GM12873 (cell line): ENCODE data around the gene ZNF22.

Experiments used
- TF ChIP-seq, protein P1 (sequence below): IDR thresholded peaks from 2 replicates; pipeline ENCODE4 v1.5.1; 2012; ENCODE audit warnings: low read depth, mild to moderate bottlenecking, moderate library complexity, low read length, control low read depth; ENCODE audit not compliant: insufficient read depth; ENCODE audit errors: missing control alignments

Gene ZNF22

DNA sequence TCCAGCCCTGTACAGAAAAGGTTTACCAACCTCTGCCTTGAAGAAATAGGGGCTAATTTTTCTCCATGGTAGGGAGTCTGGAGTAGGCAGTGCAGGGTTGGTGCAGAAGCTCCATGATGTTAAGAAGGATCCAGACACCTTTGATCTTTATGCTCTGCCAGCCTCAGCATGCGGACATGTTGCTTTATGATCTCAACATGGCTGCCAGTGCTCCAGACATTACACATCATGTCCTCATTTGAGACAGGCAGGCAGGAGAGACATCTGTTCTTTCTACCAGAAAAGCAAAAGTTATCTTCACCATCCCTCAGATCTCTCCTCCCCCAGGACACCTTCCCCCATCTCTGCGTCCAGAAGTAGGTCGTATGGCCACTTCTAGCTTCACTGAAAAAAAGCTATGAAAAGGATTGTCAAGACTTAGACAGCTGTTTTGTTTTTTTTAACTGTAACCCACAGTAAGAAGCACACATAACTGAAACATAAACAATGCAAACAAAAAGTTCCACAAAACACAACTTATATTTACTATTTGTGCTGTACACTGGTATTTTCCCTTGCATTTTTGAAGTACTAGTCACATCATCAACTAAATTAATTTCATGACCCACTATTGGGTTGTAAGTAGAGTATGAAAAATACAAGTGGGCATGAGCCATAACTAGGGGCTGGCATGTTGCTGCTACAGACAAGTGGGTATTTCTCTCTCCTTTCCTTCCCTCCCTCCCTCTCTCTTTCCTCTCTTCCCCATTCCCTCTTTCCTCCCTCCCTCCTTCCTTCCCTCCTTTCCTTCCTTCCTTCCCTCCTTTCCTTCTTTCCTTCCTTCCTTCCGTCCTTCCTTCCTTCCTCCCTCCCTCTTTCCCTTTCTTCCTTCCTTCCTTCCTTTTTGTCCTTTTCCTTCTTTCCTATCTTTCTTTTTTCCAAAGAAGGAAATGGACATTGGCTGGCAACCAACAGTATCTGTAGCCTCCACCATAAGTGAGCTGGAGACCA is 43.7 kb upstream of the ZNF22 start:
- TF ChIP-seq, protein P1, sequence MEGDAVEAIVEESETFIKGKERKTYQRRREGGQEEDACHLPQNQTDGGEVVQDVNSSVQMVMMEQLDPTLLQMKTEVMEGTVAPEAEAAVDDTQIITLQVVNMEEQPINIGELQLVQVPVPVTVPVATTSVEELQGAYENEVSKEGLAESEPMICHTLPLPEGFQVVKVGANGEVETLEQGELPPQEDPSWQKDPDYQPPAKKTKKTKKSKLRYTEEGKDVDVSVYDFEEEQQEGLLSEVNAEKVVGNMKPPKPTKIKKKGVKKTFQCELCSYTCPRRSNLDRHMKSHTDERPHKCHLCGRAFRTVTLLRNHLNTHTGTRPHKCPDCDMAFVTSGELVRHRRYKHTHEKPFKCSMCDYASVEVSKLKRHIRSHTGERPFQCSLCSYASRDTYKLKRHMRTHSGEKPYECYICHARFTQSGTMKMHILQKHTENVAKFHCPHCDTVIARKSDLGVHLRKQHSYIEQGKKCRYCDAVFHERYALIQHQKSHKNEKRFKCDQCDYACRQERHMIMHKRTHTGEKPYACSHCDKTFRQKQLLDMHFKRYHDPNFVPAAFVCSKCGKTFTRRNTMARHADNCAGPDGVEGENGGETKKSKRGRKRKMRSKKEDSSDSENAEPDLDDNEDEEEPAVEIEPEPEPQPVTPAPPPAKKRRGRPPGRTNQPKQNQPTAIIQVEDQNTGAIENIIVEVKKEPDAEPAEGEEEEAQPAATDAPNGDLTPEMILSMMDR = no peak

DNA sequence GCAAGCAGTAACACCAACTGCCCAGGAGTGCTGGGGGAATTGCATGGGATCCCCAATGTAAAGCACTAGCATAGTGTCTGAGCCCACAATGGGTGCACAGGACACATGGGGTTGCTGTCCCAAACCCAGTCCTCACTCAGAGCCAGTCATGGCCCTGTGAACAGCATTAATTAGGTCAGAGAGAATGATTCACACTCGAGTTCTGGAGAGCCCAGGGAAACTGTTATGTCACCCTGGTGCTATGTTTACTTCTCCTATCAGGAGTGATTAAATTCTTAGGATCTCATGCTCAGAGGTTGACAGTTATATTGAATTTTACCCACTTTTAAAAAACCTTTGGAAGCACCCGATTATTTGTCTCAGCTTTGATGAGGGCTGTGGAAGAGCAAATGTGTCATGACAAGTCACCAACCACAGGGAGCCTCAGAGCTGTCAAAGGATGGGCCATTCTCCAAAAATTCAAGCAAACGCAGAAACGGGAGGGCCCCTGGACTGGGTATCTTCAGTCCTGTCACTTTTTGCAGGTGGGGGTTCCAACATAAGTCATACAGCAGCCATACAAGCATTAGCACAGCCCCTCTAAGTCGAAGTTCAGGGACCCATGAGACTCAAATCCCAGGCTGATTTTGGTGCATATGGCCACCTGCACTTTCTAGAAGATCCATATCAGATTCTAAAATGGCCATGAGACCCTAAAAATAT is 42.4 kb upstream of the ZNF22 start:
- TF ChIP-seq, protein P1 = no peak

DNA sequence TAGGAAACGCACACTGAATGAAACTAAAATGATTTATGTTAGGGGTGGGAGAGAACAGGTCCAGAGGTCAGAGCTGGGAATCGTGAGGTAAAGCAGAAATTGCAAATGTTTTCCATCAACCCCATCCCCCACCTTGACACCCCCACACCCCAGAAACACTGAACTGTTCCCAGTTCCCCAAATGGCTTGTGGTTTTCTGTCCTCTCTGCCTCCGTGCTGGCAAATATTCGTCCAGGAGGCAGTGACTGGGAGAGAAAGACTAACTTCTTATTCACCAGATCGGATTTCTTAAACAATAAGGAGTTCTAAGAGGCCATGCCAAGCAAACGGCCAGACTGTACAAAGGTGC is 41.9 kb upstream of the ZNF22 start:
- TF ChIP-seq, protein P1 = no peak

DNA sequence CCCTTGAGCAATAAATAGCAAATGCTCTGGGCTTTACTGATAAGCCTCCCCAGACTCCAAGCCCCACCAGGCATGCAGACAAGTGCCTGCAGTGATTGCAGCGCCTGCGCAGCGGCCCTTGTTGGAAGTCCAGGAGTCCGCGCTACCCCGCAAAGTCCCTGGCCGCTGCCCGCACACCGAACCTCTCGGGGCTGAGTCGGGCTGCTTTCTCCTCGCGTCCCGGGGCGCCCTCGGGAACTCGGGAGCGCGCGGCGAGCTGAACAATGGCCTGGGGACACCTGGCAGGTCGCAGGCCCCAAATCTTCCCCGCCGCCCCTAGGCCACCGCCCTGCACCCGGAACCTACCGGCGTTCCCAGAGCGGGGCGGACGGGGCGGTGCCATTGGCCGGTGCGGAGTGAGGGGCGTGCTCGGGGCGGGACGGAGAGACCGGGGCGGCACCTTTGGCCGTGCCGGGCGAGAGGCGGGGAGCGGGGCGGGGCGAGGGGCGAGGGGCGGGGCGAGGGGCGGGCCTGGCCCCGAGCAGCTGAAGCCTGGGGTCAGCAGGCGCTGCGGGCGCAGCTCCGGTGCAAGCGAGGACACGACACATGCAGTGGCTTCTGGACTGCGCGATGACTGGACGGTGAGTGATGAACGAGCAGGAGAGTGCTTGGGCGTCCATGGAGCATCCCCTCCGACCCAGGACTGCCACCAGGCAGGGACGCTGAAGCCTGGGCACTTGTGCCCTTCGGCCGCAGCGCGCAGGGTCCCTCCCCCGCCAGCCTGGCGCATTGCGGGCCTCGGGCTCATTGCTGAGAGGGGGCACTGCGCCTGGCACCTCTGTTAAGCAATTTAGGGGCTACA is 41.3 kb upstream of the ZNF22 start, which contains the start of gene RASSF4:
RASSF4 (plus strand) TSS at position 556 of the 841 bp plus-strand sequence. CDS start 10,401 bp downstream, outside the sequence.
- TF ChIP-seq, protein P1 = no peak

DNA sequence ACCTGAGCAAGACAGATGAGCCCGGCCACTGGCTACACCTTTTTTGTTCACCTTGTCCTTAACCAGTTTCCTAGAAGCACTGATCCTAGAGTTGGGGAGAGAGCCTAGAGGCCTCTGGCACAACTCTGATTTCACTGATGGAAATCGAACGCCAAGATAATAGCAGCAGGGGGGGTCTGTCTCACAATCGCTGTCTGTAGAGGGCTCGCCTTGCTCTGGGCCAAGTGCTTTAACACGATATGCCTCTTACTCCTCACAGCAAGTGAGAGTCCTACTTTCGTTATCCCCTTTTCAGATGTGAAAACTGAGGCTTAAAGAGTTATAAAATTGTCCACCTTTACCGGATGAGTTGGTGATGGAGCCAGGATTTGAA is 40.6 kb upstream of the ZNF22 start:
- TF ChIP-seq, protein P1 = no peak

DNA sequence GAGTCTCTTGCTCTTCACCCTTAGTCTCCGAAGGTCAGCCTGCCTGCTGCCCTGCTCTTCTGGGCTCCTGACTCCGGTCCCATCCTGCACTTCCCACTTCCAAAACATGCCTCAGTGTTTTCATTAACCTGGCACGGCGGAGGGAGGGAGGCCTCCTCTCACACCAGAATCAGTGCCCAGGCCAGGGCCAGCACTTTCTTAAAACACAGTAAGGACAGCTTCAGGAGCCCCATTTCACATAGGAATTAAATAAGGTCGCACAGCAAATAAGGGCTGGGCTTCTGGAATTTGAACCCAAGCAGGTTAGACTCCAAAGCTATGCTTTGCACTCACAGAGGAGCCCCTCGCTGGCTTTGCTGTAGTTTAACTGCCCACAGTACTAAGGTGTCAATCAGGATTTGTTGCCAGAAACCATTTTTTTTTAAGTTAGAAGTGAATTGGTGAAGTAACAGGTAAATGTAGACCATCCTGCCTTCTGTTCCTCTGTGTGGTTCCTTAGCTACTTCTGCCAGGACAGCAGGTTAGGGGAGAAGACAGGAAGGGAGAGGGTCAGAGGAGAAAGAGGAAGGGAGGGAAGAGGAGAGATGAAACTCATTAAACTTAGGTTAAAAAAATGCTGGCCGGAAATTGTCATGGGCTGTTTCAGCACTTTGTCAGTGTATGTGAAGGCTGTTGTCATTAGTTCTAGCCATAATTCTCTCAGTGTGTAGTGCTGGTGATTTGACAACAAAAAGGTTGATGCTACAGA is 40.1 kb upstream of the ZNF22 start:
- TF ChIP-seq, protein P1 = no peak
